GM21447 (cell line): Measurements from ENCODE around the gene CHAMP1.
A peak's percentile ranks its signal among the peaks of the same experiment; 100 is the strongest.

Source experiments
- ATAC-seq: cut with Tn5 transposase; IDR thresholded peaks from one replicate; pipeline ENCODE4 v1.9.1; 2021; ENCODE audit not compliant: unreplicated experiment

CHAMP1 gene

GRCh38 chr13:114314074-114314912, at the start of gene CHAMP1:
CHAMP1 (plus strand) TSS chr13:114314503; CDS start chr13:114323843, 9,340 bp downstream.
- peak; percentile 69 for ATAC-seq

GRCh38 chr13:114264886-114265611, 49.3 kb upstream of the CHAMP1 start:
- ATAC-seq = no peak

- ATAC-seq = no peak
Measured at GRCh38 chr13:114266241-114266640, 48.1 kb upstream of the CHAMP1 start.

- ATAC-seq = no peak
Measured at GRCh38 chr13:114268344-114269280, 45.7 kb upstream of the CHAMP1 start.

- ATAC-seq = no peak
Measured at GRCh38 chr13:114269281-114269770, 45.0 kb upstream of the CHAMP1 start.

- no peak for ATAC-seq
Measured at GRCh38 chr13:114272977-114273376, 41.3 kb upstream of the CHAMP1 start.

GRCh38 chr13:114275304-114275703, 39.0 kb upstream of the CHAMP1 start:
- ATAC-seq = no peak

GRCh38 chr13:114279146-114279545, 35.2 kb upstream of the CHAMP1 start:
- ATAC-seq = no peak

GRCh38 chr13:114279758-114280355, 34.4 kb upstream of the CHAMP1 start:
- ATAC-seq = no peak

- ATAC-seq = peak; percentile 62
Measured at GRCh38 chr13:114281351-114282040, 32.8 kb upstream of the CHAMP1 start, which contains the start of gene UPF3A. UPF3A (plus strand) TSS chr13:114281601; CDS start chr13:114281640, 39 bp downstream.

GRCh38 chr13:114282041-114282670, 32.1 kb upstream of the CHAMP1 start:
- peak; percentile 49 for ATAC-seq

- no peak for ATAC-seq
Measured at GRCh38 chr13:114283576-114283975, 30.7 kb upstream of the CHAMP1 start.

GRCh38 chr13:114284680-114285079, 29.6 kb upstream of the CHAMP1 start:
- ATAC-seq = no peak

- no peak for ATAC-seq
Measured at GRCh38 chr13:114285166-114285808, 29.0 kb upstream of the CHAMP1 start.

GRCh38 chr13:114286808-114287207, 27.5 kb upstream of the CHAMP1 start:
- ATAC-seq = no peak

- no peak for ATAC-seq
Measured at GRCh38 chr13:114288157-114288591, 26.1 kb upstream of the CHAMP1 start.

GRCh38 chr13:114296448-114296847, 17.9 kb upstream of the CHAMP1 start:
- ATAC-seq = no peak

- no peak for ATAC-seq
Measured at GRCh38 chr13:114296902-114297301, 17.4 kb upstream of the CHAMP1 start.

GRCh38 chr13:114298866-114299265, 15.4 kb upstream of the CHAMP1 start:
- no peak for ATAC-seq
